Measurements from ENCODE around the gene PRAMEF13.
"Not testable (repeated sequence)": the region's sequence is repeated elsewhere in the genome, so short reads cannot be mapped to it uniquely, and the experiment has no call there.

The PRAMEF13 gene

GRCh38 chr1:13201309-13201708 is at the start of gene PRAMEF13:
TSS of gene PRAMEF13 (minus strand) at chr1:13201409. CDS start at chr1:13199589, 1,820 bp downstream.
- DNase-seq, result not testable (repeated sequence)

- not testable (repeated sequence) for DNase-seq
Observed at GRCh38 chr1:13247122-13247521, 45.9 kb upstream of the PRAMEF13 start.

- not testable (repeated sequence) for DNase-seq
Observed at GRCh38 chr1:13246554-13246871, 45.3 kb upstream of the PRAMEF13 start.

GRCh38 chr1:13245841-13246553 is 44.8 kb upstream of the PRAMEF13 start:
- not testable (repeated sequence) for DNase-seq

- DNase-seq, result not testable (repeated sequence)
Observed at GRCh38 chr1:13243536-13244263, 42.5 kb upstream of the PRAMEF13 start.

GRCh38 chr1:13239633-13240032 is 38.4 kb upstream of the PRAMEF13 start:
- DNase-seq, result not testable (repeated sequence)

GRCh38 chr1:13237572-13237971 is 36.4 kb upstream of the PRAMEF13 start:
- DNase-seq, result not testable (repeated sequence)

GRCh38 chr1:13234057-13234456 is 32.8 kb upstream of the PRAMEF13 start:
- DNase-seq, result not testable (repeated sequence)

GRCh38 chr1:13232056-13232455 is 30.8 kb upstream of the PRAMEF13 start:
- not testable (repeated sequence) for DNase-seq

- DNase-seq, result not testable (repeated sequence)
Observed at GRCh38 chr1:13231061-13231750, 30.0 kb upstream of the PRAMEF13 start.

- DNase-seq, result not testable (repeated sequence)
Observed at GRCh38 chr1:13230601-13231000, 29.4 kb upstream of the PRAMEF13 start.

GRCh38 chr1:13230096-13230495 is 28.9 kb upstream of the PRAMEF13 start:
- DNase-seq, result not testable (repeated sequence)

GRCh38 chr1:13228343-13228781 is 27.2 kb upstream of the PRAMEF13 start:
- DNase-seq, result peak; percentile 15 to 17

- not testable (repeated sequence) for DNase-seq
Observed at GRCh38 chr1:13227271-13228055, 26.3 kb upstream of the PRAMEF13 start.

- DNase-seq, result not testable (repeated sequence)
Observed at GRCh38 chr1:13225675-13226204, 24.5 kb upstream of the PRAMEF13 start, which contains the start of gene PRAMEF18. TSS of gene PRAMEF18 (minus strand) at chr1:13226154. CDS start at chr1:13226106, 48 bp downstream.

GRCh38 chr1:13224480-13225060 is 23.4 kb upstream of the PRAMEF13 start:
- DNase-seq, result no peak

GRCh38 chr1:13222788-13223187 is 21.6 kb upstream of the PRAMEF13 start:
- DNase-seq, result not testable (repeated sequence)

GRCh38 chr1:13219203-13219602 is 18.0 kb upstream of the PRAMEF13 start:
- not testable (repeated sequence) for DNase-seq

- DNase-seq, result not testable (repeated sequence)
Observed at GRCh38 chr1:13216619-13217018, 15.4 kb upstream of the PRAMEF13 start.

- not testable (repeated sequence) for DNase-seq
Observed at GRCh38 chr1:13208712-13209111, 7.5 kb upstream of the PRAMEF13 start.

GRCh38 chr1:13171548-13171947 is 29.7 kb downstream of the PRAMEF13 start, which contains the start of gene PRAMEF9:
TSS of gene PRAMEF9 (plus strand) at chr1:13171848. CDS start at chr1:13175281, 3,433 bp downstream.
- not testable (repeated sequence) for DNase-seq

GRCh38 chr1:13165531-13165930 is 35.7 kb downstream of the PRAMEF13 start, which contains the start of gene HNRNPCL4:
TSS of gene HNRNPCL4 (minus strand) at chr1:13165631. CDS start at chr1:13165467, 164 bp downstream.
- DNase-seq, result not testable (repeated sequence)

All from CD4-positive, alpha-beta T cell treated with Interleukin-1 beta for 1 hour (primary cell).